Stimulated activated CD8-positive, alpha-beta memory T cell treated with anti-CD3 and anti-CD28 coated beads, Interleukin-4, amount 100 ng/mL, for 24 hours (primary cell): ENCODE data around the gene ZNF821.
"Not testable (repeated sequence)": the region's sequence is repeated elsewhere in the genome, so short reads cannot be mapped to it uniquely, and the experiment has no call there.

ENCODE experiments used
- DNase-seq: peaks from one replicate; pipeline ENCODE4 v3.0.0-alpha.2; 2020; ENCODE audit warnings: low read depth

ZNF821 gene, protein sequence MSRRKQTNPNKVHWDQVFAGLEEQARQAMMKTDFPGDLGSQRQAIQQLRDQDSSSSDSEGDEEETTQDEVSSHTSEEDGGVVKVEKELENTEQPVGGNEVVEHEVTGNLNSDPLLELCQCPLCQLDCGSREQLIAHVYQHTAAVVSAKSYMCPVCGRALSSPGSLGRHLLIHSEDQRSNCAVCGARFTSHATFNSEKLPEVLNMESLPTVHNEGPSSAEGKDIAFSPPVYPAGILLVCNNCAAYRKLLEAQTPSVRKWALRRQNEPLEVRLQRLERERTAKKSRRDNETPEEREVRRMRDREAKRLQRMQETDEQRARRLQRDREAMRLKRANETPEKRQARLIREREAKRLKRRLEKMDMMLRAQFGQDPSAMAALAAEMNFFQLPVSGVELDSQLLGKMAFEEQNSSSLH

DNA sequence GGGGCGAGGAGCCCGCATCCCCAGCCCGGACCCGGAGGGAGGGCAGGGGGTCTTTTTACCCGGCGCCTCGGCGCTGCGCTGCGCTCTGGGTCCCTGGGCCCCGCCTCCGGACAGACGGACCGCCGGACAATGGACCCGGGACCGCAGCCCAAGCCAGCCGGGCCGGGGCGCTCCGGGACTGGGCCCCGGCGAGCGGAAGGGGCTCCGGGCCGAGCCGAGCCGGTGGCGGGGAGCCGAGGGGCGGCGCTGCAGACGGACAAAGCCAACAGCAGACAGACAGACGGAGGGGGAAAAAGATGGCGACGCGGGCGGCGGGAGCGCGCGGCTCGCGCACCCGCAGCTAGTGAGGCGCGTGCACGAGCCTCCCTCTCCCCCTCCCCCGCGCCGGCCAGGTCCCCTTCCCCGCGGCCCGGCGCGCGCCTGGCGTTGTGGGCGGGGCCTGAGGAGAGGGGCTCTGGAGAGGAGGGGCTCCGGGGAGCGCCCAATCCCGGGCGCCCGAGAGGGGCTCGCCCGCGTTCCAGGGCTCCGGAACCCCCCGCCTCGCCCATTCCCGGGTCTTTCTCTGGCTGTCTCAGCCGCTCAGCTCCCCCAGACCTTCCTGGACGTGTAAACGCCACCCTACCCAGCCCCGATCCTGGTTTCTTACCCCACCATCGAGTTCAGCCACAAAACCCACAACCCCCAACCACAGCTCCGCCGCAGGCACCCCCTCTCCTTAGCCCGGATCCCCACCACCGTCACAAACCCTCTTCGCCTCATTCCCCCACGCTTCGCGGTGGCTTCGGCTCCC, at the start of gene ZNF821:
ZNF821 (minus strand) TSS at position 334 of the 790 bp plus-strand sequence. CDS start 4,236 bp downstream, outside the sequence.
- peak; percentile 58 for DNase-seq

DNA sequence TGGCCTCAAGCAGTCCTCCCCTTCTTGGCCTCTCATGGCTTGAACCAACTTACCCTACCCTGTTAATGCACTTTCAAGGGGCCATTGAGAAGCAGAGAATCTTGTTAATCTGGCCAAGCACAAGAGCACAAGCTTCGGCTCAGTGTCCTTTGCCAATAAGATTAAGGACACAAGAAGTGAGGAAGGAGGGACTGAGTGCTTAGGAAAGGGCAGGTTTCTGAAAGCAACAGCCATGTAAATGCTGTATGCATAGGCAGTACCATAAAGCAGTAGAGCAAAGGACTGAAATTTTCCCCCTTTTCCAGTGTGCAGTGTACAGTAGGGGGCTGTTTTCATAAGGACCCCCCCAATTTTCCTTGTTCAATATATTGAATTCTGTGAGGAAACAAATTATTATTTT, 49.0 kb upstream of the ZNF821 start:
- no peak for DNase-seq

DNA sequence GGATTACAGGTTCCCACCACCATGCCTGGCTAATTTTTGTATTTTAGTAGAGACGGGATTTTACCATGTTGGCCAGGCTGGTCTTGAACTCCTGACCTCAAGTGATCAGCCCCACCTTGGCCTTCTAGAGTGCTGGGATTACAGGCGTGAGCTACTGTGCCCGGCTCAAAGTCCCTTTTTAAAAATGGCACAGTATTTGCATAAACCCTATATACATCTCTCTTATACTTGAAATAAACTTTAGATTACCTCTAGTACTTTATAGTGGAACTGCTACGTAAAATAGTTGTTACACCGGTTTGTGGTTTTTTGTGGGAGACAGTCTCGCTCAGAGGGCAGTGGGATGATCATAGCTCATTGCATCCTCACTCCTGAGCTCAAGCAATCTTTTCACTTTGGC, 47.6 kb upstream of the ZNF821 start:
- no peak for DNase-seq

DNA sequence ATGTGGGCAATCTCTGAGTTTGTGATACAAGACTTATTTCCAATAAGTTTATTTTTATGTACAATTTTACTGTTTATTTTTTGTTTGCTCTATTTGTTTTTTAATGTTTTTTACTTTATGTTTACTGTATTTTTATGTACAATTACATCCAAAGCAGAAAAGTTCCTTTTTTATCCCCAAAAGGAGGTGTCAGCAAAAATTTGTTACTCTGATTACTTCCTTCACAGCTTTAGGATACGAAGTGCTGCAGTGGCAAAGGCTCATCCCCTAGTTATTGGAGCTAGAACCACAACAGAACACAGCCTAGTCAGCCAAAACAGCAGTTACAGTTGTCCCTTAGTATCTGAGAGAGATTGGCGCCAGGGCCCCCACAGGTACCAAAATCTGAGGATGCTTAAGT, 47.0 kb upstream of the ZNF821 start:
- no peak for DNase-seq

DNA sequence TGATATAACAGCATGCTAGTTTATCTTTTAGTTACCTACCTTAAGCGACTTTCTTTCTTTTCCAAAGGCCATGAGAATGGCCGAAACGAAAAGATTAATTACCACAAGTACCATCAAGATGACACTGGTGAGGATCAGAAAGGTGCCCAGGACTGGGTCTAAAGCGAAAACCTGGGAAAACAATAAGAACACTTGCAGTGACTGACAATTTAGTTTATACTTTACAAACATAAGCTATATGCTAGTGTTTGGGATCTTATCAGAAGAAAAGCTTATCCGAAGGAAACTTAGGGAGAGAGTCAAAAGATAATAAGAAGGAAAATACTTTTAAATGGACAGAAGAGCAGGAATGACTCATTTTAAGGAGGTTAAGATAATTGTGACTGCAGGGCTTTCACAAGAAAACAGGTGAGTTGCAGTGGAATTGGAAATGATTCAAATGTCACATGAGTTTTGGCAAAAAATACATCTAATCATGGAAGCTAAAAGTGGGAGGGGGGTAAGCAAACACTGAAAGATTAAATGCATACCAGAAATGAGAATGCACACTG, 46.1 kb upstream of the ZNF821 start:
- no peak for DNase-seq

DNA sequence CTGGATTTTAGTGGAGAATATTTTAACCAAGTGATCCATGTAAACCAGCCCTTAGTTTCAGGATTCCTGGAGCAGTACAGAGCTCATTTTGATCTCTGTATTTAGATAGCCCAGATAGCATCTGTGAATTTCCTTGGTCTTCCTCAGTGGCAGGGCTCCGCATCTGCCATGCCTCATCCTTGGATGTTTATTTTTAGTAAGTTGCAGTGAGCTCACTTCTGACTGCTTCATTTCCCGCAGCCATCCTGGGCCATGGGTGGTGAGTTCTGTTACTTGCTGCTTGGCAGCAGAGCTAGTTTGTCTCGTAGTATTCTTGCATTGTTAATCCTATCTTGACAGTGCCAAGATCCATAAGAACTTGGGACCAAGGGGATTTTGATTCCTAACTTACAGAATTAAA, 45.1 kb upstream of the ZNF821 start:
- no peak for DNase-seq

DNA sequence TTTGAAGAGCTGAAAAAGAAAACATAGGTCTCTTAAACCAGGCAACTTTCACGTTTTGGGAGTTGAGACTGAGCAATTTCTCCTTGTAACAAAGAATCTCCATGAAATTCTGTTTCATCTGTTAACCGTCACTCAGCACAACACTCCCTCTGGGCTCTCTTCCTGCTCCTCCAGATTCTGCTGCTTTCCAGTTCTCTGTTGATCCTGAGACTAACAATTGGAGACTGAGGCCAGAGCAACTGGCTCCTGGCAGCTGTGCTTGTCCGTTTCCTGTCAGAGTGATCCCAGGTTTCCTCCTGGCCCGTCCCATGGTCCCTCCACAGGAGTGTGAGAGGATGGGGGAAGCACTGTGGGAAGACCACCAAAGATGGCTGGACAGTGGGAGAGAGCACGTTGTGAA, 43.8 kb upstream of the ZNF821 start:
- DNase-seq: no peak

DNA sequence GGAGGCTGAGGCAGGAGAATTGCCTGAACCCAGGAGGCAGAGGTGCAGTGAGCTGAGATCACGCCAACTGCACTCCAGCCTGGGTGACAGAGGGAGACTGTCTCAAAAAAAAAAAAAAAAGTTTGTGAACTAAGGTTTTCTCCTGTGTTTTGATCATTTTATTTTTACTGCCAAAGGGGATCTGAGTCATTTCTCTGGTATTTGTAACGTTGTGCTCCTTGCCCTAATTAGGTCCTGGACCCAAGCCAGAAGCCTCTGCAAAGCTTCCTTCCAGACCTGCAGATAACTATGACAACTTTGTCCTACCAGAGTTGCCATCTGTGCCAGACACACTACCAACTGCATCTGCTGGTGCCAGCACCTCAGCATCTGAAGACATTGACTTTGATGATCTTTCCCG, 43.4 kb upstream of the ZNF821 start:
- no peak for DNase-seq

DNA sequence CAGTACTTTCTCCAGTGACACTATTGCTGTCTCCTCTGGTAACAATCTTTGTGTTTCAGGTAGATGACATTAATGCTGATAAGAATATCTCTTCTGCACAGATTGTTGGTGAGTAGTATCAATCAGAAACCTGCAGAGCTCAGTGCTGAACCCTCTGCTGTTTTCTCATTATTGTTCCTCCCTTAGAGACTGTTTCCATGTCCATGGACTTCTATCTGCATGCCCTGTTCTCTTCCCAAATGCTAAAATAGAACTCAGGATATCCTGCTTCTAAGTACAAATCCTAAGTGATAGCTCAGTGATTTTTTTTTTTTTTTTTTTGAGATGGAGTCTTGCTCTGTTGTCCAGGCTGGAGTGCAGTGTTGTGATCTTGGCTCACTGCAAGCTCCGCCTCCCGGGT, 40.7 kb upstream of the ZNF821 start:
- no peak for DNase-seq

DNA sequence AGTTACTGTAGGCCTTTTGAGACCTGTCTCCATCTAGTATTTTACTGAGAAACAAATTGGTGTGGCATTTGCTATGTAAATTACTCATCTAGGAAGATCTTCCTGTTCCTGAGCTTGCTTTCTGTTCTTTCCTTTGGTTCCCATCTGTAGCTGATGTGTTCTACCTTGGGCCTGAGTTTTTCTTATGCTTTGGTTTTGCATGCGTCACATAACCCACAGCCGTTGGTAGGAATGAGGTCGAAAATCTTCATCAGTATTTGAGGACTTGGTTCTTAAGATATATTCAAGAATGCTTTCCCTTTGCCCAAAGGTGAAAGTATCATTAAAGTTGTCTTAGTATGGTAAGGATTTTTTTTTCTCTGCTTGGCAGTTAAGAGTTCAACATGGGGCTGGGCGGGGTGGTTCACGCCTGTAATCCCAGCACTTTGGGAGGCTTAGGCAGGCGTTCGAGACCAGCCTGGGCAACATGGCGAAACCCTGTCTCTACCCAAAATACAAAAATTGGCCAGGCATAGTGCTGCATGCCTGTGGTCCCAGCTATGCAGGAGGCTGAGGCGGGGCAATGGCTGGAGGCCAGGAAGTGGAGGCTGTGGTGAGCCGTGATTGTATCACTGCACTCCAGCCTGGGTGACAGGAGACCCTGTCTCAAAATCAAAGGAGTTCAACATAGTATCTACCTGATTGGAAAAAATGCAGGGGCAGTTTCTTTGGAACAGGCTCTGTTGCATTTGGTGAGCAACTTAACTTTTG, 40.1 kb upstream of the ZNF821 start:
- DNase-seq: no peak

DNA sequence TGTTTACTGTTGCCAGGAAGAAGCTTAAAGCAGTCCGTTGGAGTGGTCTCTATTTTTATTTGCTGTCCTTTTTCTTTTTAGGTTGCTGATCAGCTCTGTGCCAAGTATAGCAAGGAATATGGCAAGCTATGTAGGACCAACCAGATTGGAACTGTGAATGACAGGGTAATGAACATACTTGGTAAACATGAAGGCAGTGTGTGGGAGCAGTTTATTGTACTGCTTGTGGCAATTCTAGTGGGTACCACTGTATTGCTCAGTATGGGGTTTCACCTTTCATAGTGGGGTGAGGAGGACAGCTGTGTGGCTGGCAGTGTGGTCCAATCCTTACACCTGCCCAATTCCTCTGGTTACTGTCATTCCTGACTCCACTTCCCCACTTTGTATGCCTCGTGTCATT, 36.7 kb upstream of the ZNF821 start:
- no peak for DNase-seq

DNA sequence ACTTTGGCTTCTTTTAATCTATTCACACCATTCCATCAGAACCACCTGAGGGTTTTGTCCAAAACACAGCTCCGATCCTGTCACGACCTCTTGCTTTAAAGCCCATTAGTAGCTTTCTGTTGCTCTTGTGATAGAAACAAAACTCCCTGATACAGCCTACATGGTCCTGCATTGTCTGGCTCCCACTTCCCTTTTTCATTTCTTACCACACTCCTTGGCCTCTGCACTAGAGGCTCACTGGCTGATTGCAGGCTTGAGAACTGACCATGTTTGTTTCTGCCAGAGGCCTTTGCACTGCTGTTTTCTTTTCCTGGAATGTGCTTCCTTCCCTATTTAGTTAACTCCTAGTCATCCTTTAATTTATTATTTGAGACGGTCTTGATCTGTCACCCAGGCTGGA, 35.1 kb upstream of the ZNF821 start:
- DNase-seq: no peak

DNA sequence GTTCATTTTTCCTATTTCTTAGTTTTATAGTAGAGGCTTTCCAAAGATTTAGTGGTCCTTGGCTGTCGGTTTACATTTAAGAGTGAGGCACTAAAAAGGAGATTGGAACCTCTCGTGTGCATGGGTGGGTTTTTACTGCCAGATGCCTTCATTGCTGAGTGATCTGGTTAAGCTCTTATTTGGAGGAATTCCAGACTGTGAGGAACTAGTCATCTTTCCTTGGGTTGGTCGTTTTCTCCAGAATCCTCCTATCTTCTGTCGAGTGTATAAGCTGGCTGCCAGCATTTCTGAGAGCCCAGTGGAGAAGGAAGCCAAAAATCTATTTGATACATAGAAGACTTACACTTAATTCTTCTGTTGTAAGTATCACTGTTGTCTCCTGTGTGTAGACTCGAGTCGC, 33.9 kb upstream of the ZNF821 start:
- no peak for DNase-seq

DNA sequence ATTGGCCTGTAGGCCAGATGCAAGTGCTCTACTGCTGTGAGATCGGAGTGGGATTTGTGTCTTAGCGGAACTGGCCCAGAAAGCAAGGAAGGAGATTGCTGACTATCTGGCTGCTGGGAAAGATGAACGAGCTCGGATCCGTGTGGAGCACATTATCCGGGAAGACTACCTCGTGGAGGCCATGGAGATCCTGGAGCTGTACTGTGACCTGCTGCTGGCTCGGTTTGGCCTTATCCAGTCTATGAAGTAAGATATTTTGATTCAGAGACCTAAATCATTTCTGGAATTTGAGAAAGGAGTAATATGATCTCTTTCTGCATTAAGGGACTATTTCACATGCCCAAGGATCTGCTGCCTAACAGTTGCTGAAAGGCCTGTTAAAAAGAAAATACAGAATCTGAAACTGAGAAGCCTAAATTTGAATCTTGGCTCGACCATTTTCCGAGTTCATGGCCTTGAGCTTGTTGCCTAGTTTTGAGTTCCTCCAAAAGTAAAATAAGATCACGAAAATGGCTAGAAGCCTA, 32.5 kb upstream of the ZNF821 start:
- no peak for DNase-seq

DNA sequence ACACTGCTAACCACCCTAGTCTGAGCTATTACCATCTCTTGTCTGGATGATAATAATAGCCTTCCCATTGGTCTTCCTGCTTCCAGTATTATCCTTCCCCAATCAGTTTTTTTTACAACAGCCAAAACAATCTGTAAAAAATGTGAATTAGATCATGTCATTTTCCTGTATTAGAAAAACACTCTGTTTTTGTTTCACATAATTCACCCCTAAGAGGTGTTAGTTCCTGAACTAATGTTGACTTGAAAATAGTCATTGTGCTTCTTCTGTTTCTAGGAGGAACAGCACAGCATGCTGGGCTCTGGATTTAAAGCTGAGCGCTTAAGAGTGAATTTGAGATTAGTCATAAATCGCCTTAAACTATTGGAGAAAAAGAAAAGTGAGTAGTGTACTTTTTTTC, 31.4 kb upstream of the ZNF821 start:
- DNase-seq: no peak

DNA sequence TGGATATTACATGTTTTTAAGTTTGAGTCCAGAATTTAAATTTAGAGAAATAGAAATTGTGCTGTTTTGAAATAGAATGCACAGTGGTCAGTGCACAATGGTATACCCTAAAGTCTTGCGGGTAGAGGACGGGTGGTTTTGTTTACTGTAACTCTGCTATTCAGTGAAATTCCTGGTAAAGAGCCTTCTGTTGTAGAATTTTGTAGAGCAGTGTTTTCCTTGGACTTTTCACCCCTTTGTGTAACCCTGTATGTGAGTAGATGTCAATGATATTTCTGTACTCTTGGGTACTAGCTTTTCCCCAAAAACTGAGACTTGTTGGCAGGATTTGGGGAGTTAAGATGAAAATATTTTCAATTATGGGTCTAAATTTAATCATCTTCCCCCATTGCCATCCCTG, 30.8 kb upstream of the ZNF821 start:
- no peak for DNase-seq

DNA sequence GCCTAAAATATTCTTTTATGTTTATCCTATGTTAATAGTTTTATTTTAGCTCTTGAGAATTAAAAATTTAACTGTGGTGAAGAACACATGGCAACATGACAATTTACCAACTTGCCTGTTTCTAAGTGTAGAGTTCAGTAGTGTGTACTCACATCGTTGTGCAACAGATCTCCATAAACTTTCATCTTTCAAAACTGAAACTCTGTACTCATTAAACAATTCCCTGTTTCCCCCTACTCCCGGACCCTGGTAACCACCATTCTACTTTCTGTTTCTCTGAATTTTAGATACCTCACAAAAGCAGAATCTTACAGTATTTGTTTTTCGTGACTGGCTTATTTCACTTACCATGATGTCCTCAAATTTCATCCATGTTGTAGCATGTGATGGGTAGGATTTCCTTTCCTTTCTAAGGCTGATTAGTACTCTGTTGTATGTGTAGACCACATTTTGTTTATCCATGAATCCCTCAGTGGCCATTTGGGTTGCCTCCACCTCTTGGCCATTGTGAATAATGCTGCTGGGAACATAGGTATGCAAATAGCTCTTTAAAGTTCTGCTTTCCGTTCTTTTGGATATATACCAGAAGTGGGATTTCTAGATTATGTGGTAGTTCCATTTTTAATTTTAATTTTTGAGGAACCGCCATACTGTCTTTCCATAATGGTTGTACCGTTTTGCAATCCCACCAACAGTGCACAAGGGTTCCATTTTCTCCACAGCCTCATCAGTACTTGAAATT, 28.7 kb upstream of the ZNF821 start:
- DNase-seq: no peak

DNA sequence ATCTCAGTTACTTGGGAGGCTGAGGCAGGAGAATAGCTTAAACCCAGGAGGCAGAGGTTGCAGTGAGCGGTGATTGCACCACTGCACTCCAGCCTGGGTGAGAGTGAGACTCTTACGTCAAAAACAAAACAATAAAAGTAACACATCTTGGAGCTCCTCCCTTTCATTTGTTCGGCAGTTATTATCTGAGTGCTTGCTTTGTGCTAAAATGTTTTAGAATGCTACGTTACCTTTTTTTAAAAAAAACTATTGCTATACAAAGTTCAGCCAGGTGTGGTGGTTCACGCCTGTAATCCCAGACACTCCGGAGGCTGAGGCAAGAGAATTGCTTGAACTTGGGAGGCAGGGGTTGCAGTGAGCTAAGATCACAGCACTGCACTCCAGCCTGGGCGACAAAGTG, 27.1 kb upstream of the ZNF821 start:
- DNase-seq: no peak

DNA sequence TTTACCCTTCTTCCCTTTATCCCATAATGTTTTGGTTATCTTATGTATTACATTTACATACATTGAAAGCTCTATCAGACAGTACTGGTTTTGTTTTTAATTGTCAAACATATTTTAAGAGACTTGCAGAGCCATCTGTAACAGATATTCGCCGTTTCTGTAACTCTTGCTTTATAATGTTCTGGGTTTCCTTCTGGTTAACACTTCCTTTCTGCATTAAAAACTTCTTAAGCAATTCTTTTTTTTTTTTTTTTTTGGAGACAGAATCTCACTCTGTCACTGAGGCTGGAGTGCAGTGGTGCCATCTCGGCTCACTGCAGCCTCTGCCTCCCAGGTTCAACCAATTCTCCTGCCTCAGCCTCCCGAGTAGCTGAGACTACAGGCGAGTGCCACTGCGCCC, 21.8 kb upstream of the ZNF821 start:
- not testable (repeated sequence) for DNase-seq

DNA sequence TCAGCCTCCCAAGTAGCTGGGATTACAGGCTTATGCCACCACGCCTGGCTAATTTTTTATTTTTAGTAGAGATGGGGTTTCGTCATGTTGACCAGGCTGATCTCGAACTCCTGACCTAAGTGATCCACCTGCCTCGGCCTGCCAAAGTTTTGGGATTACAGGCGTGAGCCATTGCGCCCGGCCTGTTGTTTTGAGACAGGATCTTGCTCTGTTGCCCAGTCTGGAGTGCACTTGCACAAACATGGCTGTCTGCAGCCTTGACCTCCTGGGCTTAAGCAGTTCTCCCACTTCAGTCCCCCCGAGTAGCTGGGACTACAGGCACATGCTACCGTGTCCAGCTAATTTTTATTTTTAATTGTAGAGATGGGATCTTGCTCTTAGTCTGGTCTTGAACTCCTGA, 20.3 kb upstream of the ZNF821 start:
- DNase-seq: no peak

DNA sequence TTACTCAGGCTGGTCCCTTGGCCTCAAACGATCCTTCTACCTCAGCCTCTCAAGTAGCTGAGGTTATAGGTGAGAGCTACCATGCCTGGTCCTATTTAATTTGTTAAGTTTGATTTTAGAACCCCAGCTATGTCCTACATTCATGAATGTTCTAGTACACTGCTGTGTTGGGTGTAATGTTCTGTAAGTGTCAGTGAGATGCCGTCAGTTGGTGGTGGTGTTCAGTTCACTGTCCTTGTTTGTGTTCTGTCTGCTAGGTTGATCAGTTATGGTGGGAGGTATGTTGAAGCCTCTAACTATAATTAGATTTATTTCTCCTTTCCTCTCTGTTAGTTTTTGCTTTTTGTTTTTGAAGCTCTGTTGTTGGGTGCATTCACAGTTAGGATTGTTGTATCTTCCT, 19.6 kb upstream of the ZNF821 start:
- no peak for DNase-seq
